OCI-LY1 (cell line): Measurements from ENCODE around the gene TEN1.

ENCODE experiments used
- CTCF ChIP-seq: fragments of 200-600 bp; sonication (generic), shearing (Covaris generic); IDR thresholded peaks from 2 replicates; pipeline ENCODE4 v1.5.1; 2017; ENCODE audit warnings: mild to moderate bottlenecking, antibody characterized with exemption, low read length, moderate library complexity, mixed read lengths
- EZH2 ChIP-seq: fragments of 200-600 bp; sonication (generic), shearing (Covaris generic); IDR thresholded peaks from 2 replicates; pipeline ENCODE4 v1.8.0; 2017; ENCODE audit warnings: borderline replicate concordance, mixed run types, mild to moderate bottlenecking, antibody characterized with exemption, low read length, moderate library complexity, mixed read lengths

- TF ChIP-seq CTCF (peak; percentile 7; the same call in 1 of the 2 replicates), EZH2 (no peak)
Measured at GRCh38 chr17:76032073-76032779, 53.2 kb downstream of the TEN1 start.
